Gastroesophageal sphincter (tissue), 3 donors: ENCODE measurements around the gene SFTA2.

Experiments used
- CTCF ChIP-seq, 4 experiments: fragments of 200-600 bp in 2 of 4; fragments of 450-650 bp in 2 of 4; sonication (generic) in 1 of 4; IDR thresholded peaks; one replicate each; pipeline ENCODE4 v1.5.1; 2017 to 2019; ENCODE audit warnings: antibody characterized with exemption in 4 of 4, mild to moderate bottlenecking in 2 of 4, moderate library complexity in 2 of 4
- EP300 ChIP-seq: sonication (generic); formaldehyde crosslinking; IDR thresholded peaks from one replicate; pipeline ENCODE4 v1.6.1; 2017; ENCODE audit warnings: antibody characterized with exemption, mild to moderate bottlenecking
- POLR2A ChIP-seq, 2 donors: fragments of 450-650 bp; IDR thresholded peaks; one replicate each; pipeline ENCODE4 v1.6.1; 2017; ENCODE audit warnings: antibody characterized with exemption in 2 of 2, mild to moderate bottlenecking in 2 of 2, moderate library complexity in 1 of 2
- POLR2AphosphoS5 ChIP-seq: sonication (generic); formaldehyde crosslinking; IDR thresholded peaks from one replicate; pipeline ENCODE4 v1.6.1; 2017; ENCODE audit warnings: antibody characterized with exemption

GRCh38 chr6:30944051-30944450, 12.1 kb upstream of the SFTA2 start:
- no peak for TF ChIP-seq CTCF (IDR thresholded peaks at IDR 0.05)
- TF ChIP-seq POLR2A (IDR thresholded peaks at IDR 0.05) = no peak
- TF ChIP-seq EP300 = no peak
- TF ChIP-seq POLR2AphosphoS5 = no peak
